WERI-Rb-1 (cell line): ENCODE results near the gene ZNF79.

Source experiments
- DNase-seq: peaks from one replicate; pipeline ENCODE4 v3.0.0-alpha.2; 2020
- H3K27ac ChIP-seq: fragments of 250-450 bp; sonication (Bioruptor Pico); 2 replicates; pipeline ENCODE4 v1.5.1; 2020; ENCODE audit warnings: mild to moderate bottlenecking, moderate library complexity
- H3K27me3 ChIP-seq: fragments of 250-450 bp; sonication (Bioruptor Pico); 2 replicates; pipeline ENCODE4 v1.5.1; 2021; ENCODE audit warnings: mild to moderate bottlenecking, low read depth, moderate library complexity; ENCODE audit not compliant: insufficient read depth, severe bottlenecking
- H3K36me3 ChIP-seq: fragments of 250-450 bp; sonication (Bioruptor Pico); 2 replicates; pipeline ENCODE4 v1.5.1; 2020; ENCODE audit warnings: mild to moderate bottlenecking, moderate library complexity
- H3K4me3 ChIP-seq: 2 replicates; pipeline ENCODE4 v1.5.1; 2011; ENCODE audit warnings: low read depth, mild to moderate bottlenecking, control low read depth, low read length
- H3K9me3 ChIP-seq: fragments of 250-450 bp; sonication (Bioruptor Pico); 2 replicates; pipeline ENCODE4 v1.5.1; 2021; ENCODE audit warnings: mild to moderate bottlenecking, moderate library complexity; ENCODE audit not compliant: severe bottlenecking
- CTCF ChIP-seq: IDR thresholded peaks from 2 replicates; pipeline ENCODE4 v1.5.1; 2011; ENCODE audit warnings: low read depth, mild to moderate bottlenecking, control low read depth, inconsistent platforms, low read length

ZNF79 gene

DNA sequence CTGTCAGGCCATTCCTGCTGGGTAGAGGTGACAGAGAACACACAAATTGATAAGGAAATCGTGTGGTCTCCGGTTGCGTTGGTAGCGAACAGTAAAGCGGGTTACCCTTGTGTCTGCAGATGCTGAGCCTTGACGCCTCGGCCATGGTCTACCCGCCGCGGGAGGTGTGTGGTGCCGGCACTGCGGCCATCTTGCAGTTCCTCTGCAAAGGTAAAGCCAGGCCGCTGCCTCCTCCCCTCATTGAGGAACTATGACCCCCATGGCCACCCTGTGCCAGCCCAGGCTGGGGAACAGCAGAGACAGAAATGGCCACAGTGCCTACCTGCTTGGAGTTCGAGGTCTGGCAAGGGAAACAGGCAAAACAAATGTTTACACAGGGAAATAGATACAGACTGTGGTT lies 43.4 kb downstream of the ZNF79 start:
- H3K36me3 ChIP-seq, result peaks cover 6% of the 10 kb centered on the region
- H3K4me3 ChIP-seq, result no peak overlapping the region
- no peak overlapping the region for H3K27ac ChIP-seq
- H3K9me3 ChIP-seq, result no peaks in the 10 kb centered on the region
- no peak for TF ChIP-seq CTCF
- DNase-seq, result no peak
- H3K27me3 ChIP-seq, result no peaks in the 10 kb centered on the region

DNA sequence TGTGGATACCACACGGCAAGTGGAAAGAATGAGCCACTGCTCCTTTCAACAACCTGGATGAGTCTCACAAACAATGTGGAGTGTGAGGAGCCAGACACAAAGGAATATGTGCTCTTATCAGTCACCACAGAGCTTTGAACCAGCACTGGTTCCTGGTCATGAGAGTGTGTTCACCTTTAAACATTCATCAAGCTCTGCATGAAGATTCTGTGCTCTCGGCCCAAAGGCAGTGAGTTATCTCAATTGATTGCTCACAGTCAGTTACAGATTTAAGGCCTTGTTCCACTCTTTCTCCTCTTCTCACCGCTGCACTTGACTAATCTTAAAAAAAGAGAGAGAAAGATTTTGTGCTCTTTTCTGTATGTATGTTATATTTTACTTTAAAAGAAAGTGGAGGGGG lies 46.5 kb downstream of the ZNF79 start:
- Histone ChIP-seq H3K27me3 (no peaks in the 10 kb centered on the region), H3K9me3 (no peaks in the 10 kb centered on the region), H3K4me3 (no peak overlapping the region), H3K27ac (no peak overlapping the region), H3K36me3 (peaks cover 4% of the 10 kb centered on the region)
- no peak for DNase-seq
- TF ChIP-seq CTCF, result no peak

DNA sequence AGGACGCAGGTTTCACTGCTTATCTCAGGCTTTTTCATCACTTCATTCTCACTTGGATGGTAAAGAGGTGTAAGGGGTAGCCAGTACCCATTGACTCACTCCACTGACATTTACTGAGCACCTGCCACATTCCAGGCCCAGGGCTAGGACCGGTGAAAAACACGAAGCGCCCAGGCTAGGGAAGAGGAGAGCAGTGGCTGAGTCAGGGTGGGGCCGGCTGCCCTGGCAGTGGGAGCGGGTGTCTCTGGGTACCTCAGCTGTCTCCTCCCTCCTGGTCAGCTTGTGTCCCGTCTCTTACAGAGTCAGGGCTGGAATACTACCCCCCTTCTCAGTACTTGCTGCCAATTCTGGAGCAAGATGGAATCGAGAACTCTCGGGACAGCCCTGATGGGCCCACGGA lies 49.3 kb downstream of the ZNF79 start:
- H3K27ac ChIP-seq, result no peak overlapping the region

GRCh38 chr9:127473932-127474331 lies 49.8 kb downstream of the ZNF79 start:
- Histone ChIP-seq H3K27ac (no peak overlapping the region), H3K36me3 (peaks cover 18% of the 10 kb centered on the region), H3K9me3 (no peaks in the 10 kb centered on the region), H3K27me3 (no peaks in the 10 kb centered on the region), H3K4me3 (no peak overlapping the region)
- DNase-seq, result no peak
- TF ChIP-seq CTCF, result no peak

More for the DNA sequence above, 49.3 kb downstream of the ZNF79 start:
- Histone ChIP-seq H3K27me3 (no peaks in the 10 kb centered on the region), H3K36me3 (peaks cover 13% of the 10 kb centered on the region), H3K4me3 (no peak overlapping the region), H3K9me3 (no peaks in the 10 kb centered on the region)
- no peak for DNase-seq
- TF ChIP-seq CTCF, result no peak

DNA sequence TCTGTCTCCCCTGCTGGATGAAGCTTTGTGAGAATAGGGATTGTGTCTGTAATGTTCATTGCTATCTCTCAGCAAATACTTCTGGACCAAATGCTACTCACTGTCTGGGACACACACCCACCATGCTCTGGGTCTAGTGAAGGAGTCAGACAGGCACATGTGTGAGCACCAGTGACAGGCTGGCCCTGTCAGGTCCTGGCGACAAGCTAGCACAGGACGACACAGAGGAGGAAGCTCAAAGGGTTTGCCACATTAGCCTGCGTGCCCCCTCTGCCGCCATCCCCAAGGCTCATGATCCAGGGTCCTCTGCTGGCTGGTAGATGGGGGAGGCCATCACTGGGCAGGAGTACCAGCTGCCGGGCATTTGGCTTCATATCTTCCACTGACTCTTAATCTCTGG lies 50.4 kb downstream of the ZNF79 start:
- Histone ChIP-seq H3K27ac (no peak overlapping the region), H3K9me3 (no peaks in the 10 kb centered on the region), H3K36me3 (peaks cover 24% of the 10 kb centered on the region), H3K4me3 (no peak overlapping the region), H3K27me3 (no peaks in the 10 kb centered on the region)
- no peak for TF ChIP-seq CTCF
- DNase-seq, result no peak

DNA sequence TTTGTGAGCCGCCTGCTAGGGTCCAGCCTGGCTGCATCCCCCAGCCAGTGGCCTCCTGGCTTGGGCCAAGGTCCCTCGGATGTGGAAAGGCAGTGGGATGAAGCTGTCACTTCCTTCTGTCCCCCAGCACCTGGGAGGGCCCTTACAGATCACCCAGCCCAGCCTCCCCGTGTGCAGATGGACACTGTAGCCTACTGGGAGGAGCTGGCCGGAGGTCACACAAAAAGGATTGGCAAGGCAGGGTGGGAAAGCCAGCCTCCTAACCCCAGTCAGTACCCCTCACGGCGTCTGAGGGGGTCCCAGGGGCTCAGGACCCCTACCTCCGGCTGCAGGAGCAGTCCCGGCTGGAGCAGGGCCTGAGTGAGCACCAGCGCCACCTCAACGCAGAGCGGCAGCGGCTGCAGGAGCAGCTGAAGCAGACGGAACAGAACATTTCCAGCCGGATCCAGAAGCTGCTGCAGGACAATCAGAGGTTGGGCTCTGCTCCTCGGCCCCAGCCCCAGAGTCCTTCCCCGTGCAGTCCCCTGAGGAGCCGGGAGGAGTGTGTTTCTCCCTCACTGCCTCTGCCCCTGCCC lies 55.4 kb downstream of the ZNF79 start:
- Histone ChIP-seq H3K27me3 (no peaks in the 10 kb centered on the region), H3K36me3 (peaks cover 46% of the 10 kb centered on the region)
- no peak for TF ChIP-seq CTCF

More for the DNA sequence above, 55.4 kb downstream of the ZNF79 start:
- Histone ChIP-seq H3K27ac (no peak overlapping the region), H3K4me3 (no peak overlapping the region), H3K9me3 (no peaks in the 10 kb centered on the region)
- no peak for DNase-seq
